Measurements from ENCODE around the gene CWC27. TPM values are rescaled to one million over a fixed set of nuclear protein-coding genes. Genes with fewer than 3 reads are reported as not detected.
"Not testable (repeated sequence)": the region's sequence is repeated elsewhere in the genome, so short reads cannot be mapped to it uniquely, and the experiment has no call there.

CWC27 gene
- total RNA-seq, 2 experiments from 2014 or later: 31.4 to 33.7 TPM

DNA sequence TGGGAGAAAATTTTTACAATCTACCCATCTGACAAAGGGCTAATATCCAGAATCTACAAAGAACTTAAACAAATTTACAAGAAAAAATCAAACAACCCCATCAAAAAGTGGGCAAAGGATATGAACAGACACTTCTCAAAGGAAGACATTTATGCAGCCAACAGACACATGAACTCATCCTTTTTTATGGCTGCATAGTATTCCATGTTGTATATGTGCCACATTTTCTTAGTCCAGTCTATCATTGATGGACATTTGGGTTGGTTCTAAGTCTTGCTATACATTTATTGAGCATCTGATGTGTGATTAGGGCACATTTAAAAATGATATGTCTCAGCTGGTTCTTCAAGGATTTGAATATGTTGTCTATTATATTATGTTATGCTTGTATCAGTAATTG, 61.9 kb downstream of the CWC27 start:
- CTCF ChIA-PET; H3K27me3 Mint-ChIP-seq; DNase-seq; POLR2A ChIA-PET; H3K27ac Mint-ChIP-seq; H3K9me3 Mint-ChIP-seq; H3K4me3 Mint-ChIP-seq; intact Hi-C loops (cut with micrococcal nuclease); H3K4me1 Mint-ChIP-seq (ENCODE audit: low read depth): not testable (repeated sequence)
- peaks cover 22% of the 10 kb centered on the region for H3K36me3 Mint-ChIP-seq

DNA sequence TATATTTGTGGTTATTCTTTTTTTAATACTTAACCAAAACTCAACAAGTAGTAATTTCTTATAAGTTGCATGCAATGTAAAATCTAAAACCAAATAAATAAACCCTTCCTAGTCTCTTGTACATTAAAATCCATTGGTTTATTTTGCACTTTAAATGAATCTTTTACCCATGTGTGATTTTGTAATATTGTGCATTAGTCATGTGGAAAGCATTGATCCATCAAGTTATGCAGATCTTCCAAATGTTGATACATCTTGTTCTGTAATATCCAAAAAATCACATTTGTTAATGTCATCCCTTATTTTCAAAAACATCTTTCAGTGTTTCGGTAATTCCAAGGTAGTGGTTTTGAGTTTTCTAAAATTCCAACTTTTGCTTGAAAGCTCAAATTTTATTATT, 63.3 kb downstream of the CWC27 start:
- no peaks in the 10 kb centered on the region for H3K27me3 Mint-ChIP-seq
- no peak for DNase-seq
- intact Hi-C loops (cut with micrococcal nuclease): no loop called here
- H3K9me3 Mint-ChIP-seq: peaks cover 2% of the 10 kb centered on the region
- H3K4me1 Mint-ChIP-seq (ENCODE audit: low read depth): no peaks in the 10 kb centered on the region
- no peak overlapping the region for H3K4me3 Mint-ChIP-seq
- peaks cover 22% of the 10 kb centered on the region for H3K36me3 Mint-ChIP-seq
- POLR2A ChIA-PET: no interaction called here
- CTCF ChIA-PET: no interaction called here
- H3K27ac Mint-ChIP-seq: no peak overlapping the region

DNA sequence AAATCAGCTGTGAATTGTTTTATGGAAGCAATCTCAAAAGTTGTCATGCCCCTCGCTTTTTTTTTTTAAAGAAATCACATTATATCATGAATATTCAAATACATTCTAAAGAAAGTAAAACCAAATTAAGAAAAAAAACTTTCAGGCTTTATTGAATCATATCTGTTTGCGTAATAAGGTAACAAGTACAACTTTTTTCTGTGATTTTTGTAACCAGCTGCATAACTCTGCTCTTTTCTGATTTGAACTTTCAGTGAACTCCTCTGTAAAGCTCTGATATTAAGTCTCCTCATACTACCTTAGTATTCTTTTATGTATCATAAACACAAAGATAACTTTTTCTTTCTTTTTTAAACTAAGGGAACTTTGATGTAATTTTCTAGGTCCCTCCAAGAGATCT, 65.3 kb downstream of the CWC27 start:
- H3K4me3 Mint-ChIP-seq: no peak overlapping the region
- no peak overlapping the region for H3K27ac Mint-ChIP-seq
- H3K36me3 Mint-ChIP-seq: peaks cover 16% of the 10 kb centered on the region
- no peak for DNase-seq
- POLR2A ChIA-PET: no interaction called here
- CTCF ChIA-PET: no interaction called here
- H3K9me3 Mint-ChIP-seq: peaks cover 2% of the 10 kb centered on the region
- no peaks in the 10 kb centered on the region for H3K4me1 Mint-ChIP-seq (ENCODE audit: low read depth)
- intact Hi-C loops (cut with micrococcal nuclease): no loop called here
- no peaks in the 10 kb centered on the region for H3K27me3 Mint-ChIP-seq

DNA sequence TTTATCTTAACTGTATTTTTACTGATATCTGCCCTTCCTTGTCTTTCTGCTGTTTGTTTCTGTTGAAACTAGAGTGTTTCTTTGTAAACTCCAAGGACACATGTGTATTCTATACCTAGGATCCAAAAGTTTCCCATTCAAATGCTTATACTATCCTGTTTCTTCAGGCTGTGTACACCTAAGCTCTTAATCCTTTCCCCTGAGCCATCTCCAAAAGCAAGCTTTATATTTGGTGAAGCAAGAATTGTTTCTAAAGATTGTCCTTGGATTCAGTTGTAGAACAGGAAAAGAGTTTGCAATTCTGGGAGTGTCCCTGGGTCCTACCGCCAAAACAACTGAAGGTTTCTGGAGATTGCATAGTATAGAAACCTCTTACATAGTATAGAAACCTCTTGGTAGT, 65.9 kb downstream of the CWC27 start:
- H3K9me3 Mint-ChIP-seq: peaks cover 4% of the 10 kb centered on the region
- no peak for DNase-seq
- intact Hi-C loops (cut with micrococcal nuclease): no loop called here
- H3K27ac Mint-ChIP-seq: no peak overlapping the region
- H3K4me3 Mint-ChIP-seq: no peak overlapping the region
- H3K36me3 Mint-ChIP-seq: peaks cover 16% of the 10 kb centered on the region
- no peaks in the 10 kb centered on the region for H3K4me1 Mint-ChIP-seq (ENCODE audit: low read depth)
- H3K27me3 Mint-ChIP-seq: no peaks in the 10 kb centered on the region
- CTCF ChIA-PET: no interaction called here
- POLR2A ChIA-PET: no interaction called here

DNA sequence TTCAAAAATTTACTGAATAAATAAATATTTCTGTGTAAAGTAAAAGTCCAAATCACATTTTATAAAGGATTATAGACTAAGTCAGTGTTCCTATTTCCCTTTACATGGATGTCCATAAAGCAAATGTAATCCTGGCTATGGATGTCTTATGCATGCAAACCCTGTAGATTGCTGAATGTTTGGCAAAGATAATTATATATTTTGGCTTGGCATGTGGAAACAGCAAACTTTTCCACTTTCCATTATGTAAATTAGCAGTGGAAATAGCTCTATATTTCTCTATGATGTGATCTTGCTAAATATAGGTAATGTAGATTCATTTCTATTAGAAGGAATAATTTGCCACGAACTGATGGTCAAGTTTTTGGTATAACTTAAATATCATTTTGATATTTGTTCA, 66.5 kb downstream of the CWC27 start:
- POLR2A ChIA-PET: no interaction called here
- H3K4me3 Mint-ChIP-seq: no peak overlapping the region
- no peak for DNase-seq
- intact Hi-C loops (cut with micrococcal nuclease): no loop called here
- peaks cover 4% of the 10 kb centered on the region for H3K9me3 Mint-ChIP-seq
- CTCF ChIA-PET: no interaction called here
- H3K4me1 Mint-ChIP-seq (ENCODE audit: low read depth): no peaks in the 10 kb centered on the region
- no peaks in the 10 kb centered on the region for H3K27me3 Mint-ChIP-seq
- peaks cover 14% of the 10 kb centered on the region for H3K36me3 Mint-ChIP-seq
- H3K27ac Mint-ChIP-seq: no peak overlapping the region

DNA sequence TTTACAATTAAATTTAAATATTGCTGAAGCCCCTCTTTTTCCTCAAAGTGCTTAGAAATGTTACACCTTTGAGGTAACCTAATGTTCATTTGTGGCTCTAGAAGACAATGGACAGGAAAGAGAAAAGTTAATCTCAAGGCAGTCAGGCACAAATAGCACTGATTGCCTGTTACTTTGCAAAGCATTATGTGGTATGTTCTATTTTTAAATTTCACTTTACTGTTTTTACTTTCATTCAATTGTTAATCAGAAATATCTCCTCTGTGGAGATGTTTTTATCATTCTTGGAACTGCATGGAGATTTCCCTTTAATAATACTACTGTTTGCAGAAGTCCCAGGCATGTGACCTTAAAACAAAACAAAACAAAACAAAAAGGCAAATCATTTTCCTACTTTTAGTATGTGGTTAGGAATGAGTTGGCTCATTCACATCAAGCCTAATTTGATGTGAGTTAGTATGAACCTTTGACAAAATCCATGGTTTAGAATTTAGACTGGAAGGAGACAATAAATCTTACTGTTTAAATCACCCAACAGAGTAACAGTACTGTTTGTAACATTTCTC, 67.5 kb downstream of the CWC27 start:
- H3K36me3 Mint-ChIP-seq: peaks cover 23% of the 10 kb centered on the region
- intact Hi-C loops (cut with micrococcal nuclease): no loop called here

DNA sequence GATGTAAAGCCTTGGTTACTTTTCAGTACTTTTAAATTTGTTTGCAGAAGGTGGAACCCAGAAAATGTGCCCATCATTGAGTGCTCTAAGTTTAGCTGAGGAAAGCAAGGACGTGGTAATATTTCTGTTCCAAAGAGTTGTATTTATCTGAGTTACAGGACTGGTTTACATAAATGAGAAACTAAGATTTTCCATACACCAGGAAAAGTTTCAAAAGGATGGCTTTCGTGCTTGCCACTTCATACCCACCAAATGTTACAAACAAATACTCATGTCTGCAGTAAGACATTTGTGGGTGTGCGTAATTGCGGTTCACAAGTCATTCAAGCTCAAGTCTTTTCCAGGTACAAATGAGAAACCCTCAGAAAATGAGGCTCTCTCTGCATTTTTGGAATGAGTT, 68.1 kb downstream of the CWC27 start:
- H3K4me1 Mint-ChIP-seq (ENCODE audit: low read depth): no peaks in the 10 kb centered on the region
- H3K36me3 Mint-ChIP-seq: peaks cover 25% of the 10 kb centered on the region
- no peaks in the 10 kb centered on the region for H3K27me3 Mint-ChIP-seq
- ChIA-PET POLR2A (no interaction called here), CTCF (no interaction called here)
- intact Hi-C loops (cut with micrococcal nuclease): no loop called here
- H3K4me3 Mint-ChIP-seq: no peak overlapping the region
- peaks cover 10% of the 10 kb centered on the region for H3K9me3 Mint-ChIP-seq
- no peak overlapping the region for H3K27ac Mint-ChIP-seq
- DNase-seq: no peak

More for the DNA sequence above, 67.5 kb downstream of the CWC27 start:
- H3K27ac Mint-ChIP-seq: no peak overlapping the region
- POLR2A ChIA-PET: no interaction called here
- no peaks in the 10 kb centered on the region for H3K4me1 Mint-ChIP-seq (ENCODE audit: low read depth)
- CTCF ChIA-PET: no interaction called here
- no peak overlapping the region for H3K4me3 Mint-ChIP-seq
- H3K27me3 Mint-ChIP-seq: no peaks in the 10 kb centered on the region
- no peak for DNase-seq
- H3K9me3 Mint-ChIP-seq: peaks cover 10% of the 10 kb centered on the region

DNA sequence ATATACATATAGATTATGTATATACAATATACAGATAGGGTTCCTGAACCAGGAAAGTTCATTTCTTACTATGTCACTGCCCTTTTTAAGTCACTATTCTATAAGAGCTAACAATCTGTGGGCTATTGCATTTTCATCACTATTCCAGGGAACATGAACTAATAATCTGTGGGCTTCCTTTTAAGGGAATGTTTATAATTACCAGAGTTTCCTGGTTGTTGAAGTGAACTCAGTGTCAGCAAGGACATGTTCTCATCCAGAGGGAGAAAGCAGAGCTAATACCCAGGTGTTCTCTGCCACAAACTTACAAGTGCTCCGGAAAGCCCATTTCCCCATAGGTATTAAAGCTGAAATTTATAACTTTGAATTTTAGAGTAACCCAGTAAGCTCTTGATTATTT, 69.6 kb downstream of the CWC27 start:
- peaks cover 32% of the 10 kb centered on the region for H3K36me3 Mint-ChIP-seq
- H3K27ac Mint-ChIP-seq: no peak overlapping the region
- H3K9me3 Mint-ChIP-seq: peaks cover 10% of the 10 kb centered on the region
- no peaks in the 10 kb centered on the region for H3K4me1 Mint-ChIP-seq (ENCODE audit: low read depth)
- H3K4me3 Mint-ChIP-seq: no peak overlapping the region
- ChIA-PET POLR2A (no interaction called here), CTCF (no interaction called here)
- DNase-seq: no peak
- H3K27me3 Mint-ChIP-seq: no peaks in the 10 kb centered on the region
- intact Hi-C loops (cut with micrococcal nuclease): no loop called here

DNA sequence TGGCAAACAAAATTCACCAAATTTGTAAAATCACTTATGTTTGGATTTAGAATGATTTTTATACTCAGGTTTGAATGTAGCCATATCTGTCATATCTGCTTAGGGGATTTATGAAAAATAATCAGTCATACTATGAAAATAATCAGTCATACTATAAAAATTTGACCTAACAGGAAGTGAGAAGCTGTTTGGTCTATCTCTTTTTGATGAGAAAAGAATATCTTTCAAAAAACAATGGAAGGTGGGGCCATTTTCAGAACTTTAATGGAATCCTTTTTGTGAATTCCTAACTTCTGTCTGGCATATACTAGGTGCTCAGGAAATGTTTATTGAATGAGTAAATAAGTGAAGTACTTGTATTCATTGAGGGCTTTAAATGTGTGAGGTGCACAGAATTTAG, 70.1 kb downstream of the CWC27 start:
- CTCF ChIA-PET: no interaction called here
- POLR2A ChIA-PET: no interaction called here
- peaks cover 34% of the 10 kb centered on the region for H3K36me3 Mint-ChIP-seq

DNA sequence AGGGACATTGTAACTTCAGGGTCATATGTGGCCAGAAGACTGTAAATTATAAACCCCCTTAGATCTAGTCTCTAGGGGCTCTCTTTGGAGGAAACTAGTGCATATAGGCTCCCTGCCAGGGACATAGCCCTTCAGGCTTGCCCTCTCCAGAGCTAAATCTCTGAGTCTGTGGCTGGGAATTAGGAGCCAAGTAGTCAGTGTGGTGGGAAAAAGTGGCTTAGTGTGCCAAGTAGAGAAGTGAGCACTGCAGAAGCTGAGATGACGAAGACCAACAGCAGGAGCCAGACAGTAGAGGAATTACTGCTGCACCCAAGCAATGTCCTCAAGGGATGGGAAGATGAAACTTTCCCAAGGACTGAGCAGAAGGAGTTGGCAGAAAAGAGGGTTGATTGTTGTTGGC, 71.2 kb downstream of the CWC27 start:
- CTCF ChIA-PET: no interaction called here
- no peak for DNase-seq
- Mint-ChIP-seq H3K4me3 (no peak overlapping the region), H3K9me3 (peaks cover 17% of the 10 kb centered on the region), H3K36me3 (peaks cover 44% of the 10 kb centered on the region), H3K27ac (no peak overlapping the region), H3K4me1 (ENCODE audit: low read depth) (no peaks in the 10 kb centered on the region), H3K27me3 (no peaks in the 10 kb centered on the region)
- POLR2A ChIA-PET: no interaction called here
- intact Hi-C loops (cut with micrococcal nuclease): no loop called here

More for the DNA sequence above, 70.1 kb downstream of the CWC27 start:
- intact Hi-C loops (cut with micrococcal nuclease): no loop called here
- no peak overlapping the region for H3K4me3 Mint-ChIP-seq
- H3K4me1 Mint-ChIP-seq (ENCODE audit: low read depth): no peaks in the 10 kb centered on the region
- DNase-seq: no peak
- H3K27ac Mint-ChIP-seq: no peak overlapping the region
- H3K27me3 Mint-ChIP-seq: no peaks in the 10 kb centered on the region
- peaks cover 10% of the 10 kb centered on the region for H3K9me3 Mint-ChIP-seq

DNA sequence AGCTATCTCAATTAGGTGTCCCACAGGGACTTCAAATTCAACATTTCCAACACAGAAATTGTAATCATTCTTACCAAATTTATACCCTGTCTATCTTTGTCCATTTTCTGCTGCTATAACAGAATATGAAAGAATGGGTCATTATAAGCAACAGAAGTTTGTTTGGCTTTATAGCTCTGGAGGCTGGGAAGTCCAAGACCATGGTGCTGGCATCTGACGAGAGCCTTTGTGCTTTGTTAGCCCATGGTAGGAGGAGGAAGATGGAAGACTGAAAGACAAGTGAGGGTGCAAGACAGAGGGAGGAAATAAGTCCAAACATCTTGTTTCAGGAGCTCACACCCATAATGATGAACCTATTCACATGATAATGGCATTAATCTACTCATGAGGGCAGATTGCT, 72.2 kb downstream of the CWC27 start:
- ChIA-PET CTCF (no interaction called here), POLR2A (no interaction called here)
- Mint-ChIP-seq H3K4me1 (ENCODE audit: low read depth) (no peaks in the 10 kb centered on the region), H3K9me3 (peaks cover 26% of the 10 kb centered on the region), H3K27ac (no peak overlapping the region), H3K36me3 (peaks cover 53% of the 10 kb centered on the region), H3K27me3 (no peaks in the 10 kb centered on the region), H3K4me3 (no peak overlapping the region)
- DNase-seq: no peak
- intact Hi-C loops (cut with micrococcal nuclease): no loop called here

DNA sequence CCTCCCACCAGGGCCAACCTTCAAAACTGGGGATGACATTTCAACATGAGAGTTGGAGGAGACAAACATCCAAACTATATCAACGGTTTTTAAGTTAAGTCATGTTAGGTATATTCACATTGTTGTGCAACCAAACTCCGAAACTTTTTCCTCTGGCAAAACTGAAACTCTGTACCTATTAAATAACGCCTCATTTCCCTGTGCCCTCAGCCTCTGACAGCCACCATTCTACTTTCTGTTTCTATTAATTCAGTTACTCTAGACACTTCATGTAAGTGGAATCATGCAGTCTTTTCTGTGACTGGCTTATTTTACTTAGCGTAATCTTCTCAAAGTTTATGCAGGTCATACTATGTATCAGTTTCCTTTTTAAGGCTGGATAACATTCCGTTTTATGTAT, 85.0 kb downstream of the CWC27 start:
- ChIA-PET CTCF (no interaction called here), POLR2A (no interaction called here)
- H3K27ac Mint-ChIP-seq: no peak overlapping the region
- intact Hi-C loops (cut with micrococcal nuclease): no loop called here
- no peak for DNase-seq
- H3K4me3 Mint-ChIP-seq: no peak overlapping the region
- H3K27me3 Mint-ChIP-seq: no peaks in the 10 kb centered on the region
- no peaks in the 10 kb centered on the region for H3K4me1 Mint-ChIP-seq (ENCODE audit: low read depth)
- no peaks in the 10 kb centered on the region for H3K9me3 Mint-ChIP-seq
- peaks cover 8% of the 10 kb centered on the region for H3K36me3 Mint-ChIP-seq

DNA sequence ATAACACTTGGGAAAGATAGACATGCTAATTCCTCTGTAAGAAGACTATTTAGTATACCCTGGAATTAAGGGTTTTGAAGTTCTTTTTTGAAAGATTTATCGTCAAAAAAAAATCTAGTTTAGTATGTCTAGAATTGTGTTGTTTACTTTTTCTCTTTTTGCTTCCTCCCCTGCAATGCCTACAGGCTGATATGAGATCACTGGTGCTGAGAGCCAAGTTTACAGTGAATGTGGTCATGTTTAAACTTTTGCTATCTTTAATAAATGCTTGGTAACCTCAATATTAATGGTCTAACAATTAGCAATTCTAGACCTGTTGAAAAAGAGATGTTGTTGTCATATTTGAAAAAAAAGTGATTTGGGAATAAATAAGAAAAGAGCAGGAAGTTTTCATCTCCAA, 86.1 kb downstream of the CWC27 start:
- H3K4me3 Mint-ChIP-seq: no peak overlapping the region
- POLR2A ChIA-PET: no interaction called here
- no peaks in the 10 kb centered on the region for H3K4me1 Mint-ChIP-seq (ENCODE audit: low read depth)

DNA sequence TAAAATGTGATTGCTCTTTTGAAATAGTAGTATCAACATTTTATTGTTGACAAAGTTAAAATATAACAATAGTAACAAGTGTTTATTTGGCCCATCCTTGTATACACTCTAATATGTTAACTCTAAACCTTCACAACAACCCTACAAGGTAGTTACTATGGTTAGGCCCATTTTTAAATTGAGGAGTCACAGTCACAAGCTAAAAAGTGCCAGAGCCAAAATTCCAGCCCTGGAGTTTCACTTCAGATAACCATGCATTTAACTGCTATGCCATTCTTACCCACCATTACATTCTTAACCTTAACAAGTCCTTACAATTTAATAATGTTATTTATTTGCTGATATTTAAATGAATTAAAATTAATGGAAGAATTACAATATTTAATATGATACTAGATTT, 91.2 kb downstream of the CWC27 start:
- Mint-ChIP-seq H3K4me3 (no peak overlapping the region), H3K4me1 (ENCODE audit: low read depth) (no peaks in the 10 kb centered on the region), H3K36me3 (peaks cover 5% of the 10 kb centered on the region), H3K27ac (no peak overlapping the region), H3K27me3 (no peaks in the 10 kb centered on the region), H3K9me3 (no peaks in the 10 kb centered on the region)
- DNase-seq: no peak
- ChIA-PET POLR2A (no interaction called here), CTCF (no interaction called here)
- intact Hi-C loops (cut with micrococcal nuclease): no loop called here

More for the DNA sequence above, 86.1 kb downstream of the CWC27 start:
- CTCF ChIA-PET: no interaction called here
- Mint-ChIP-seq H3K27me3 (no peaks in the 10 kb centered on the region), H3K36me3 (peaks cover 8% of the 10 kb centered on the region), H3K9me3 (no peaks in the 10 kb centered on the region), H3K27ac (no peak overlapping the region)
- no peak for DNase-seq
- intact Hi-C loops (cut with micrococcal nuclease): no loop called here

All from activated CD4-positive, alpha-beta memory T cell treated with anti-CD3 and anti-CD28 coated beads for 36 hours (primary cell).